Measurements from ENCODE around the gene MED12L. TPM values are rescaled to one million over a fixed set of nuclear protein-coding genes. Genes with fewer than 3 reads are reported as not detected.

The MED12L gene, protein sequence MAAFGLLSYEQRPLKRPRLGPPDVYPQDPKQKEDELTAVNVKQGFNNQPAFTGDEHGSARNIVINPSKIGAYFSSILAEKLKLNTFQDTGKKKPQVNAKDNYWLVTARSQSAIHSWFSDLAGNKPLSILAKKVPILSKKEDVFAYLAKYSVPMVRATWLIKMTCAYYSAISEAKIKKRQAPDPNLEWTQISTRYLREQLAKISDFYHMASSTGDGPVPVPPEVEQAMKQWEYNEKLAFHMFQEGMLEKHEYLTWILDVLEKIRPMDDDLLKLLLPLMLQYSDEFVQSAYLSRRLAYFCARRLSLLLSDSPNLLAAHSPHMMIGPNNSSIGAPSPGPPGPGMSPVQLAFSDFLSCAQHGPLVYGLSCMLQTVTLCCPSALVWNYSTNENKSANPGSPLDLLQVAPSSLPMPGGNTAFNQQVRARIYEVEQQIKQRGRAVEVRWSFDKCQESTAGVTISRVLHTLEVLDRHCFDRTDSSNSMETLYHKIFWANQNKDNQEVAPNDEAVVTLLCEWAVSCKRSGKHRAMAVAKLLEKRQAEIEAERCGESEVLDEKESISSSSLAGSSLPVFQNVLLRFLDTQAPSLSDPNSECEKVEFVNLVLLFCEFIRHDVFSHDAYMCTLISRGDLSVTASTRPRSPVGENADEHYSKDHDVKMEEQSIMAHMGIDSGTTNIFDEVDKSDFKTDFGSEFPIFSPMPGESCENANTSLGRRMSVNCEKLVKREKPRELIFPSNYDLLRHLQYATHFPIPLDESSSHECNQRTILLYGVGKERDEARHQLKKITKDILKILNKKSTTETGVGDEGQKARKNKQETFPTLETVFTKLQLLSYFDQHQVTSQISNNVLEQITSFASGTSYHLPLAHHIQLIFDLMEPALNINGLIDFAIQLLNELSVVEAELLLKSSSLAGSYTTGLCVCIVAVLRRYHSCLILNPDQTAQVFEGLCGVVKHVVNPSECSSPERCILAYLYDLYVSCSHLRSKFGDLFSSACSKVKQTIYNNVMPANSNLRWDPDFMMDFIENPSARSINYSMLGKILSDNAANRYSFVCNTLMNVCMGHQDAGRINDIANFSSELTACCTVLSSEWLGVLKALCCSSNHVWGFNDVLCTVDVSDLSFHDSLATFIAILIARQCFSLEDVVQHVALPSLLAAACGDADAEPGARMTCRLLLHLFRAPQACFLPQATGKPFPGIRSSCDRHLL (N-terminal part only)
- 1 to 10 TPM; 2.9 to 3.4 TPM for total RNA-seq

GRCh38 chr3:151085227-151085888 is at the start of gene MED12L:
TSS of gene MED12L (plus strand) at chr3:151085664. CDS start at chr3:151086927, 1,263 bp downstream.
- peak within 1 kb of the TSS; percentile 80 for H3K4me3 Mint-ChIP-seq
- peak; percentile 71 for ATAC-seq
- POLR2A ChIA-PET: interaction anchor here (1.2 to 2.5 kb wide), 2 partner anchors 10 to 20 kb away, joined by 3 to 5 read pairs; no protein-coding TSS in a partner anchor

GRCh38 chr3:151037746-151038477 is 47.6 kb upstream of the MED12L start:
- Mint-ChIP-seq H3K4me1 (ENCODE audit: low read depth) (no peaks in the 10 kb centered on the region), H3K4me3 (no peak overlapping the region), H3K36me3 (ENCODE audit: low read depth) (no peaks in the 10 kb centered on the region), H3K27ac (no peak overlapping the region), H3K9me3 (no peaks in the 10 kb centered on the region), H3K27me3 (peaks cover 2% of the 10 kb centered on the region)
- intact Hi-C loops (cut with micrococcal nuclease): no loop called here
- no peak for DNase-seq
- TF ChIP-seq, protein P1, sequence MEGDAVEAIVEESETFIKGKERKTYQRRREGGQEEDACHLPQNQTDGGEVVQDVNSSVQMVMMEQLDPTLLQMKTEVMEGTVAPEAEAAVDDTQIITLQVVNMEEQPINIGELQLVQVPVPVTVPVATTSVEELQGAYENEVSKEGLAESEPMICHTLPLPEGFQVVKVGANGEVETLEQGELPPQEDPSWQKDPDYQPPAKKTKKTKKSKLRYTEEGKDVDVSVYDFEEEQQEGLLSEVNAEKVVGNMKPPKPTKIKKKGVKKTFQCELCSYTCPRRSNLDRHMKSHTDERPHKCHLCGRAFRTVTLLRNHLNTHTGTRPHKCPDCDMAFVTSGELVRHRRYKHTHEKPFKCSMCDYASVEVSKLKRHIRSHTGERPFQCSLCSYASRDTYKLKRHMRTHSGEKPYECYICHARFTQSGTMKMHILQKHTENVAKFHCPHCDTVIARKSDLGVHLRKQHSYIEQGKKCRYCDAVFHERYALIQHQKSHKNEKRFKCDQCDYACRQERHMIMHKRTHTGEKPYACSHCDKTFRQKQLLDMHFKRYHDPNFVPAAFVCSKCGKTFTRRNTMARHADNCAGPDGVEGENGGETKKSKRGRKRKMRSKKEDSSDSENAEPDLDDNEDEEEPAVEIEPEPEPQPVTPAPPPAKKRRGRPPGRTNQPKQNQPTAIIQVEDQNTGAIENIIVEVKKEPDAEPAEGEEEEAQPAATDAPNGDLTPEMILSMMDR (IDR thresholded peaks at IDR 0.05): no peak
- no peak for ATAC-seq
- CTCF ChIA-PET: no interaction called here
- POLR2A ChIA-PET: no interaction called here

More at GRCh38 chr3:151085227-151085888, at the start of gene MED12L:
- Mint-ChIP-seq H3K4me1 (ENCODE audit: low read depth) (peaks cover 9% of the 10 kb centered on the region), H3K9me3 (no peaks in the 10 kb centered on the region), H3K27ac (no peak within 1 kb of the TSS), H3K27me3 (peaks cover 36% of the 10 kb centered on the region), H3K36me3 (ENCODE audit: low read depth) (no peaks in the 10 kb centered on the region)
- CTCF ChIA-PET: interaction anchor here (0.6 to 5.3 kb wide), 21 partner anchors 10 to 222 kb away, joined by 3 to 40 read pairs (median 7); no protein-coding TSS in a partner anchor
- intact Hi-C loops (cut with micrococcal nuclease): loop anchor here (5.0 kb wide), 1 partner anchor 62 kb away; no protein-coding TSS in a partner anchor
- peak; percentile 73 for DNase-seq
- TF ChIP-seq, protein P1 (IDR thresholded peaks at IDR 0.05): no peak

GRCh38 chr3:151044706-151045105 is 40.8 kb upstream of the MED12L start:
- H3K4me3 Mint-ChIP-seq: no peak overlapping the region
- DNase-seq: no peak
- H3K4me1 Mint-ChIP-seq (ENCODE audit: low read depth): no peaks in the 10 kb centered on the region
- CTCF ChIA-PET: no interaction called here
- POLR2A ChIA-PET: no interaction called here
- ATAC-seq: no peak
- TF ChIP-seq, protein P1 (IDR thresholded peaks at IDR 0.05): no peak
- peaks cover 7% of the 10 kb centered on the region for H3K27me3 Mint-ChIP-seq
- no peak overlapping the region for H3K27ac Mint-ChIP-seq
- H3K36me3 Mint-ChIP-seq (ENCODE audit: low read depth): no peaks in the 10 kb centered on the region
- intact Hi-C loops (cut with micrococcal nuclease): no loop called here
- no peaks in the 10 kb centered on the region for H3K9me3 Mint-ChIP-seq

GRCh38 chr3:151047636-151048035 is 37.8 kb upstream of the MED12L start:
- DNase-seq: no peak
- ATAC-seq: no peak
- Mint-ChIP-seq H3K27ac (no peak overlapping the region), H3K9me3 (no peaks in the 10 kb centered on the region), H3K4me3 (no peak overlapping the region), H3K36me3 (ENCODE audit: low read depth) (no peaks in the 10 kb centered on the region), H3K4me1 (ENCODE audit: low read depth) (no peaks in the 10 kb centered on the region), H3K27me3 (peaks cover 8% of the 10 kb centered on the region)
- ChIA-PET CTCF (no interaction called here), POLR2A (interaction anchor here (0.6 kb wide), 1 partner anchor 30 kb away, joined by 3 read pairs; no protein-coding TSS in a partner anchor)
- intact Hi-C loops (cut with micrococcal nuclease): no loop called here
- TF ChIP-seq, protein P1 (IDR thresholded peaks at IDR 0.05): no peak
